ENCODE results near the gene MDGA2. TPM values are rescaled to one million over a fixed set of nuclear protein-coding genes. Genes with fewer than 3 reads are reported as not detected.
"Not testable (repeated sequence)": the region's sequence is repeated elsewhere in the genome, so short reads cannot be mapped to it uniquely, and the experiment has no call there.

Gene MDGA2
- total RNA-seq, 1 experiment from 2014 or later: not detected

DNA sequence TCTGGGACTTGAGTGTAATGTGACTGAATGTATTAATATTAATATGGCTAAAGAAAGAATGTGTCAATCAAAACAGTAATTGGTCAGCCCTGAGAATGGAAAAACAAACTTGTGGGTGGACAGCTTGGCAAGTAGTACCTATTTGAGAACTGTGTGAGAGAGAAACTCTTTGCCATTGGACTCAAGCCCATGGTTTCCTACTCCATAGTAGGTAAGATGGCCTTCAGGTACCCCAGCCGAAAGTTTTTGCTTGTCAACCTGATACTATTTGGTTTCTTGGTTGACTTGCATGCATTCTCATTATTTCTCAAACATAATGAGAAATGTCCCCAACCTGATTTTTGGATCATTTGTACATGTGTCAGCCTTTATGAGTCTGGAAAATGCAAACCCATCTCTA, 391.1 kb downstream of the MDGA2 start:
- no TSS peak for BruUV-seq (replicated peaks)

DNA sequence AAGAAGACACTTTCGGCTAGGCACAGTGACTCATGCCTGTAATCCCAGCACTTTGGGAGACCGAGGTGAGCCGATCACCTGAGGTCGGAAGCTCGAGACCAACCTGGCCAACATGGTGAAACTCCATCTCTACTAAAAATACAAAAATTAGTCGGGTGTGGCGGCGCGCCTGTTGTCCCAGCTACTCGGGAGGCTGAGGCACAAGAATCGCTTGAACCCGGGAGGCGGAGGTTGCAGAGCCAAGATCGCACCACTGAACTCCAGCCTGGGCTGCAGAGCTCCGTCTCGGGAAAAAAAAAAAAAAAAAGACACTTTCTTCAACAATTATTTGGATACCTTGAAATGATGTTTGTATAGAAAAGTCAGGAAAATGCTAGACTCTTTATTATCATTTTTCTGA, 393.6 kb downstream of the MDGA2 start:
- RAD21 ChIA-PET (ENCODE audit: low non-redundant PET in 1 of 2, low total read pairs in 2 of 2, uncharacterized antibody in 2 of 2, unreplicated experiment in 2 of 2); H2AFZ ChIP-seq (ENCODE audit: low read depth, low read length, poor library complexity, severe bottlenecking); BruUV-seq (replicated peaks); ATAC-seq; H3K4me2 ChIP-seq (ENCODE audit: low read length); H3K79me2 ChIP-seq (ENCODE audit: insufficient read depth, low read length); POLR2A ChIA-PET; H3K4me1 ChIP-seq (ENCODE audit: control insufficient read depth in 1 of 2, insufficient read depth in 2 of 2, low read length in 2 of 2); H3K4me3 ChIP-seq (replicated peaks in 1 of 2; ENCODE audit: low read depth in 1 of 2, low read length in 2 of 2); H3K27ac ChIP-seq (ENCODE audit: low read depth, low read length); H4K20me1 ChIP-seq (ENCODE audit: insufficient read depth); H3K27me3 ChIP-seq (ENCODE audit: insufficient read depth, low read length); DNase-seq (ENCODE audit: low read depth, low spot score); CTCF ChIA-PET; H3K36me3 ChIP-seq (ENCODE audit: control insufficient read depth in 1 of 2, insufficient read depth in 2 of 2, low read length in 2 of 2); H3K9me3 ChIP-seq (ENCODE audit: control insufficient read depth in 1 of 2, insufficient read depth in 1 of 2, low read depth in 1 of 2, low read length in 2 of 2); intact Hi-C loops (cut with micrococcal nuclease); H3K9ac ChIP-seq (ENCODE audit: low read length); H3K9me2 ChIP-seq (ENCODE audit: insufficient read depth): not testable (repeated sequence)

More for the DNA sequence above, 391.1 kb downstream of the MDGA2 start:
- H4K20me1 ChIP-seq (ENCODE audit: insufficient read depth): no peaks in the 10 kb centered on the region
- ATAC-seq: no peak
- POLR2A ChIA-PET: no interaction called here
- DNase-seq (ENCODE audit: low read depth, low spot score): no peak
- H2AFZ ChIP-seq (ENCODE audit: low read depth, low read length, poor library complexity, severe bottlenecking): no peak overlapping the region
- no peaks in the 10 kb centered on the region for H3K27me3 ChIP-seq (ENCODE audit: insufficient read depth, low read length)
- RAD21 ChIA-PET (ENCODE audit: low non-redundant PET in 1 of 2, low total read pairs in 2 of 2, uncharacterized antibody in 2 of 2, unreplicated experiment in 2 of 2): no interaction called here
- H3K4me2 ChIP-seq (ENCODE audit: low read length): no peak overlapping the region
- CTCF ChIA-PET: no interaction called here
- TF ChIP-seq SP1 (IDR thresholded peaks at IDR 0.05; ENCODE audit: low read depth) (no peak), ELF1 (IDR thresholded peaks at IDR 0.05; ENCODE audit: borderline replicate concordance, low read depth) (no peak), RAD21 (IDR thresholded peaks at IDR 0.05; ENCODE audit: low read depth) (no peak), EZH2 (IDR thresholded peaks at IDR 0.05) (no peak), TCF7L2 (IDR thresholded peaks at IDR 0.05; ENCODE audit: borderline replicate concordance, extremely low read depth, insufficient read depth, insufficient read length) (no peak), SIN3A (IDR thresholded peaks at IDR 0.05; ENCODE audit: low read depth) (no peak), SRF (IDR thresholded peaks at IDR 0.05; ENCODE audit: low read depth) (no peak), ZNF274 (IDR thresholded peaks at IDR 0.05; ENCODE audit: low read depth, low read length) (no peak), POLR2A (IDR thresholded peaks at IDR 0.05; ENCODE audit: borderline replicate concordance, extremely low read depth, insufficient read depth, insufficient read length) (no peak), JUND (IDR thresholded peaks at IDR 0.05) (no peak), YY1 (IDR thresholded peaks at IDR 0.05; ENCODE audit: extremely low read depth, insufficient replicate concordance, low read depth, low read length) (no peak), ZFX (IDR thresholded peaks at IDR 0.05) (no peak), FOSL1 (IDR thresholded peaks at IDR 0.05; ENCODE audit: low read depth) (no peak), EZH2phosphoT487 (IDR thresholded peaks at IDR 0.05; ENCODE audit: borderline replicate concordance) (no peak), CEBPB (IDR thresholded peaks at IDR 0.05; ENCODE audit: low read depth) (no peak)
- TF ChIP-seq, protein P1, sequence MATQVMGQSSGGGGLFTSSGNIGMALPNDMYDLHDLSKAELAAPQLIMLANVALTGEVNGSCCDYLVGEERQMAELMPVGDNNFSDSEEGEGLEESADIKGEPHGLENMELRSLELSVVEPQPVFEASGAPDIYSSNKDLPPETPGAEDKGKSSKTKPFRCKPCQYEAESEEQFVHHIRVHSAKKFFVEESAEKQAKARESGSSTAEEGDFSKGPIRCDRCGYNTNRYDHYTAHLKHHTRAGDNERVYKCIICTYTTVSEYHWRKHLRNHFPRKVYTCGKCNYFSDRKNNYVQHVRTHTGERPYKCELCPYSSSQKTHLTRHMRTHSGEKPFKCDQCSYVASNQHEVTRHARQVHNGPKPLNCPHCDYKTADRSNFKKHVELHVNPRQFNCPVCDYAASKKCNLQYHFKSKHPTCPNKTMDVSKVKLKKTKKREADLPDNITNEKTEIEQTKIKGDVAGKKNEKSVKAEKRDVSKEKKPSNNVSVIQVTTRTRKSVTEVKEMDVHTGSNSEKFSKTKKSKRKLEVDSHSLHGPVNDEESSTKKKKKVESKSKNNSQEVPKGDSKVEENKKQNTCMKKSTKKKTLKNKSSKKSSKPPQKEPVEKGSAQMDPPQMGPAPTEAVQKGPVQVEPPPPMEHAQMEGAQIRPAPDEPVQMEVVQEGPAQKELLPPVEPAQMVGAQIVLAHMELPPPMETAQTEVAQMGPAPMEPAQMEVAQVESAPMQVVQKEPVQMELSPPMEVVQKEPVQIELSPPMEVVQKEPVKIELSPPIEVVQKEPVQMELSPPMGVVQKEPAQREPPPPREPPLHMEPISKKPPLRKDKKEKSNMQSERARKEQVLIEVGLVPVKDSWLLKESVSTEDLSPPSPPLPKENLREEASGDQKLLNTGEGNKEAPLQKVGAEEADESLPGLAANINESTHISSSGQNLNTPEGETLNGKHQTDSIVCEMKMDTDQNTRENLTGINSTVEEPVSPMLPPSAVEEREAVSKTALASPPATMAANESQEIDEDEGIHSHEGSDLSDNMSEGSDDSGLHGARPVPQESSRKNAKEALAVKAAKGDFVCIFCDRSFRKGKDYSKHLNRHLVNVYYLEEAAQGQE (IDR thresholded peaks at IDR 0.05; ENCODE audit: low read depth): no peak
- TF ChIP-seq, protein P2, sequence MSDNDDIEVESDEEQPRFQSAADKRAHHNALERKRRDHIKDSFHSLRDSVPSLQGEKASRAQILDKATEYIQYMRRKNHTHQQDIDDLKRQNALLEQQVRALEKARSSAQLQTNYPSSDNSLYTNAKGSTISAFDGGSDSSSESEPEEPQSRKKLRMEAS (IDR thresholded peaks at IDR 0.05): no peak
- H3K9ac ChIP-seq (ENCODE audit: low read length): no peak overlapping the region
- H3K9me3 ChIP-seq (ENCODE audit: control insufficient read depth in 1 of 2, insufficient read depth in 1 of 2, low read depth in 1 of 2, low read length in 2 of 2): no peaks in the 10 kb centered on the region
- no peaks in the 10 kb centered on the region for H3K9me2 ChIP-seq (ENCODE audit: insufficient read depth)
- H3K4me1 ChIP-seq (ENCODE audit: control insufficient read depth in 1 of 2, insufficient read depth in 2 of 2, low read length in 2 of 2): no peaks in the 10 kb centered on the region
- H3K79me2 ChIP-seq (ENCODE audit: insufficient read depth, low read length): no peaks in the 10 kb centered on the region
- no peak overlapping the region for H3K4me3 ChIP-seq (replicated peaks in 1 of 2; ENCODE audit: low read depth in 1 of 2, low read length in 2 of 2)
- H3K27ac ChIP-seq (ENCODE audit: low read depth, low read length): no peak overlapping the region
- intact Hi-C loops (cut with micrococcal nuclease): no loop called here
- H3K36me3 ChIP-seq (ENCODE audit: control insufficient read depth in 1 of 2, insufficient read depth in 2 of 2, low read length in 2 of 2): no peaks in the 10 kb centered on the region
